GM12878 (cell line): Measurements from ENCODE around the gene PSMB7. TPM values are rescaled to one million over a fixed set of nuclear protein-coding genes. Genes with fewer than 3 reads are reported as not detected.

ENCODE experiments used
- ATAC-seq: fragments of 200-7000 bp; cut with Tn5 transposase; 3 replicates; pipeline ENCODE4 v1.9.1; 2020; ENCODE audit warnings: mild to moderate bottlenecking, moderate library complexity
- BruUV-seq: library from RNA; stranded (reverse); fragments of 400-500 nt; replicated peaks from 2 replicates; lab custom pipeline; 2021; lab: Mats Ljungman, UMichigan
- CTCF ChIA-PET: fragments of 300-600 bp; sonication (Branson Sonifier 250); formaldehyde crosslinking; extraction: SDS; loops from one replicate; lab custom pipeline; 2021; ENCODE audit warnings: inconsistent platforms; lab: Yijun Ruan, JAX
- POLR2A ChIA-PET: fragments of 350-600 bp; formaldehyde crosslinking; extraction: SDS; loops from one replicate; lab custom pipeline; 2021; ENCODE audit warnings: inconsistent platforms; lab: Charles Lee
- RAD21 ChIA-PET: fragments of 300-600 bp; sonication (Branson Sonifier 250); formaldehyde crosslinking; loops from one replicate; lab custom pipeline; 2023; ENCODE audit warnings: antibody characterized with exemption; ENCODE audit not compliant: unreplicated experiment; lab: Charles Lee
- SMC1A ChIA-PET: fragments of 300-600 bp; sonication (Branson Sonifier 250); formaldehyde crosslinking; loops from one replicate; lab custom pipeline; 2023; ENCODE audit not compliant: unreplicated experiment, uncharacterized antibody; lab: Charles Lee
- DNase-seq: peaks from one replicate; pipeline ENCODE4 v3.0.0-alpha.2; 2011; ENCODE audit warnings: low read depth, low spot score
- FAIRE-seq: peaks from 3 replicates; lab custom pipeline; 2011; peaks lifted over from hg19 to GRCh38; lab: Jason Lieb, UNC
- H2AFZ ChIP-seq: 2 replicates; pipeline ENCODE4 v1.6.0; 2011; ENCODE audit warnings: low read depth, low read length, control low read depth; ENCODE audit not compliant: control insufficient read depth
- H3K27ac ChIP-seq: 2 replicates; pipeline ENCODE4 v1.5.1; 2011; ENCODE audit warnings: control low read depth; ENCODE audit not compliant: control insufficient read depth, insufficient read depth
- H3K27me3 ChIP-seq, 2 experiments: replicated peaks in 1 of 2; 2 replicates each; pipeline versions ENCODE4 v1.6.0 to v1.6.1; 2011; ENCODE audit warnings: low read length in 1 of 2; ENCODE audit not compliant: control insufficient read depth in 2 of 2, insufficient read depth in 2 of 2
- H3K36me3 ChIP-seq, 2 experiments: 2 replicates each; pipeline ENCODE4 v1.5.1; 2011; ENCODE audit warnings: low read length in 1 of 2; ENCODE audit not compliant: control insufficient read depth in 2 of 2, insufficient read depth in 2 of 2
- H3K4me1 ChIP-seq: 2 replicates; pipeline ENCODE4 v1.6.1; 2011; ENCODE audit warnings: mild to moderate bottlenecking, low read length, moderate library complexity, mixed read lengths; ENCODE audit not compliant: control insufficient read depth, insufficient read depth
- H3K4me2 ChIP-seq: 2 replicates; pipeline ENCODE4 v1.6.0; 2011; ENCODE audit warnings: control low read depth; ENCODE audit not compliant: control insufficient read depth, insufficient read depth
- H3K4me3 ChIP-seq: fragments of 200-600 bp; sonication (generic); 2 replicates; pipeline ENCODE4 v1.5.1; 2016
- H3K79me2 ChIP-seq: 2 replicates; pipeline ENCODE4 v1.6.0; 2011; ENCODE audit warnings: low read length; ENCODE audit not compliant: control insufficient read depth, insufficient read depth
- H3K9ac ChIP-seq: 2 replicates; pipeline ENCODE4 v1.8.0; 2011; ENCODE audit warnings: low read length, control low read depth, mixed read lengths; ENCODE audit not compliant: control insufficient read depth, insufficient read depth
- H3K9me3 ChIP-seq: replicated peaks from 3 replicates; pipeline ENCODE4 v1.5.1; 2011; ENCODE audit warnings: mild to moderate bottlenecking, low read length; ENCODE audit not compliant: control insufficient read depth, insufficient read depth
- H4K20me1 ChIP-seq: 2 replicates; pipeline ENCODE4 v1.6.0; 2011; ENCODE audit not compliant: control insufficient read depth, insufficient read depth
- BCL11A ChIP-seq: IDR thresholded peaks from 2 replicates; pipeline ENCODE4 v1.6.1; 2011; ENCODE audit warnings: low read depth, low read length
- BCL3 ChIP-seq: IDR thresholded peaks from 2 replicates; pipeline ENCODE4 v1.6.1; 2011; ENCODE audit warnings: borderline replicate concordance, low read depth, mild to moderate bottlenecking, moderate library complexity, low read length; ENCODE audit not compliant: insufficient read depth, poor library complexity, severe bottlenecking
- CUX1 ChIP-seq: IDR thresholded peaks from 2 replicates; pipeline ENCODE4 v1.6.1; 2012; ENCODE audit warnings: improper control_type of control experiment, low read depth, low read length; ENCODE audit not compliant: insufficient replicate concordance
- PAX8 ChIP-seq: fragments of 450-650 bp; IDR thresholded peaks from 2 replicates; pipeline ENCODE4 v1.6.1; 2017; ENCODE audit warnings: mild to moderate bottlenecking, moderate library complexity
- POLR2A ChIP-seq: IDR thresholded peaks from 2 replicates; pipeline ENCODE4 v1.6.1; 2011; ENCODE audit warnings: low read depth, mild to moderate bottlenecking, low read length
- POLR2AphosphoS2 ChIP-seq: IDR thresholded peaks from 2 replicates; pipeline ENCODE4 v1.6.1; 2011; ENCODE audit warnings: low read depth, mild to moderate bottlenecking, low read length, improper control_type of control experiment, moderate library complexity
- POLR2AphosphoS5 ChIP-seq: IDR thresholded peaks from 2 replicates; pipeline ENCODE4 v1.6.1; 2011; ENCODE audit warnings: mild to moderate bottlenecking, low read length, inconsistent platforms
- RCOR1 ChIP-seq: conservative IDR thresholded peaks from 2 replicates; pipeline ENCODE4 v1.6.1; 2012; ENCODE audit warnings: low read depth, low read length, improper control_type of control experiment
- SIN3A ChIP-seq: IDR thresholded peaks from 2 replicates; pipeline ENCODE4 v1.6.1; 2012; ENCODE audit warnings: low read depth, low read length, improper control_type of control experiment
- SMAD5 ChIP-seq: IDR thresholded peaks from 2 replicates; pipeline ENCODE4 v1.6.1; 2016; ENCODE audit warnings: antibody characterized with exemption, low read depth
- SMC3 ChIP-seq: IDR thresholded peaks from 2 replicates; pipeline ENCODE4 v1.6.1; 2011; ENCODE audit warnings: low read length, improper control_type of control experiment, borderline replicate concordance
- ZBED1 ChIP-seq: IDR thresholded peaks from 2 replicates; pipeline ENCODE4 v1.6.1; 2016; ENCODE audit warnings: borderline replicate concordance
- WGBS: methylation state at CpG from one replicate; pipeline ENCODE4 v1.1.6; 2016; ENCODE audit warnings: low lambda C conversion rate; ENCODE audit not compliant: insufficient replicate concordance, insufficient coverage; ENCODE audit errors: missing lambda C conversion rate; 5-methylcytosine and 5-hydroxymethylcytosine counted together
- in situ Hi-C: fragments of 300-500 bp; cut with MboI; formaldehyde crosslinking; loops from 9 replicates; pipeline ENCODE4 v1.14.3; 2018; ENCODE audit warnings: mixed read lengths
- intact Hi-C: fragments of 100-400 bp; cut with micrococcal nuclease; formaldehyde crosslinking; loops from one replicate; pipeline ENCODE4 v1.14.2; 2022; ENCODE audit not compliant: unreplicated experiment
- polyA plus RNA-seq, 11 experiments: library from polyadenylated mRNA; depleted of rRNA in 4 of 11; unstranded in 6 of 11; stranded (reverse) in 5 of 11; fragments of >200 nt; fragmentation: Nextera tagmentation in 4 of 11; fragmentation: Illumina TruSeq in 1 of 11; extraction: Ambion mirVana in 4 of 11; extraction: Trizol in 1 of 11; gene quantifications; 1 replicate in 1 of 11; 2 replicates in 10 of 11; pipeline versions ENCODE4 v1.2.1 to v1.2.3, GENCODE V29; 2011 to 2016; ENCODE audit warnings: inconsistent platforms in 2 of 11, missing spikeins in 2 of 11, low read depth in 1 of 11
- total RNA-seq, 4 experiments: library from RNA; depleted of rRNA in 3 of 4; stranded (reverse); fragments of >200 nt in 3 of 4; fragmentation: Illumina TruSeq in 1 of 4; extraction: Trizol in 1 of 4; gene quantifications; 2 replicates each; pipeline versions ENCODE4 v1.2.1 to v1.2.3, GENCODE V29; 2013 to 2021
- TF ChIP-seq, protein P1 (sequence below): fragments of 450-650 bp; IDR thresholded peaks from 2 replicates; pipeline ENCODE4 v1.6.1; 2017; ENCODE audit warnings: mild to moderate bottlenecking, moderate library complexity

Gene PSMB7
- total and polyA plus RNA-seq, 10 of the 15 experiments (the other 5 are each of a cell fraction or from before 2014, with no cell fraction given) = 174 to 564 (median 268) TPM

DNA sequence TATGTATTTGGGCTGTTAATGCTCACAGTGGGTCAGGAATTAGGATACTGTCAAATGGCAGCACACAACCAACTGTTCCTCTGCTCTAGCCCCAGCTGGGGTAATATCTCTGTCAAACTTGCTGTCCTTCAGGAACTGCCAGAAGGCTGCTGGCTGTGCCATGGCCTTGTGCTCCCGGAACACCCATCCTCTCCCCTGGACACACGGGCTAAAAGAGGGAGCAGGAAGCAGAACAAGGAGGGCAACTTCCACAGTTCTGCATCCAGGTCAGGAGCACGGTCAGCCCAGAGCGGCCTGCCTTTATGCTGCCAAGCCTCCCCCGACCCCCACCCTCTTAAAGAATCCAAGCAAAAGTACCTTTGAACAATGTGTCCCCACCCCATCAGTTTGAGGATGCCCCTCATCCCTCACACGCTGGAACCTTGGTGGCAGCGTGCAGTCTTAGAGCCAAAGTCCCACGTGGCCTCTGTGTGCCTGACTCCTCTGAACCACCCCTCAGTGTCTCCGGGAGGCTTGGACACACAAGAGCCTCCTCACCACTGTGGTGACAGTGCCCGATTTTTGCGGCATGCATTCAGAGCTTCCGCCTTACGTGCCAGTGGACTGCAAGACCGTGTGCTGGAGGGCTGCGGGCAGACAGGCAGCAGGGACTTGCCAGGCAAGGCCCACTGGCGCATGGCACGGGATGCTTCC is 60.8 kb downstream of the PSMB7 start:
- Histone ChIP-seq H3K27me3 (no peaks in the 10 kb centered on the region), H3K36me3 (peaks cover 35 to 49% of the 10 kb centered on the region in 2 experiments), H3K4me1 (no peaks in the 10 kb centered on the region), H4K20me1 (0 out of 2 replicates have a peak, but pooled peaks cover 22% of the 10 kb centered on the region), H3K79me2 (peaks cover 3% of the 10 kb centered on the region), H3K27ac (no peak overlapping the region), H3K9me3 (no peaks in the 10 kb centered on the region), H3K4me2 (no peak overlapping the region), H3K9ac (no peak overlapping the region), H3K4me3 (no peak overlapping the region), H2AFZ (no peak overlapping the region)
- SMC1A ChIA-PET = no interaction called here
- ATAC-seq (no peak), DNase-seq (no peak), FAIRE-seq (no peak)
- CTCF ChIA-PET = no interaction called here
- POLR2A ChIA-PET = no interaction called here
- in situ Hi-C loops (no loop called here), intact Hi-C loops (loop anchor here (10.0 kb wide), 2 partner anchors 230 to 390 kb away; no protein-coding TSS in a partner anchor)
- TF ChIP-seq POLR2AphosphoS5 (peak; percentile 61), RCOR1 (no peak), POLR2A (peak; percentile 87), PAX8 (no peak), SMC3 (no peak), BCL11A (no peak), BCL3 (peak; percentile 6), SIN3A (no peak), SMAD5 (no peak), CUX1 (no peak), POLR2AphosphoS2 (peak; percentile 83), ZBED1 (peak; percentile 27; the same call in 1 of the 2 replicates)
- TF ChIP-seq, protein P1, sequence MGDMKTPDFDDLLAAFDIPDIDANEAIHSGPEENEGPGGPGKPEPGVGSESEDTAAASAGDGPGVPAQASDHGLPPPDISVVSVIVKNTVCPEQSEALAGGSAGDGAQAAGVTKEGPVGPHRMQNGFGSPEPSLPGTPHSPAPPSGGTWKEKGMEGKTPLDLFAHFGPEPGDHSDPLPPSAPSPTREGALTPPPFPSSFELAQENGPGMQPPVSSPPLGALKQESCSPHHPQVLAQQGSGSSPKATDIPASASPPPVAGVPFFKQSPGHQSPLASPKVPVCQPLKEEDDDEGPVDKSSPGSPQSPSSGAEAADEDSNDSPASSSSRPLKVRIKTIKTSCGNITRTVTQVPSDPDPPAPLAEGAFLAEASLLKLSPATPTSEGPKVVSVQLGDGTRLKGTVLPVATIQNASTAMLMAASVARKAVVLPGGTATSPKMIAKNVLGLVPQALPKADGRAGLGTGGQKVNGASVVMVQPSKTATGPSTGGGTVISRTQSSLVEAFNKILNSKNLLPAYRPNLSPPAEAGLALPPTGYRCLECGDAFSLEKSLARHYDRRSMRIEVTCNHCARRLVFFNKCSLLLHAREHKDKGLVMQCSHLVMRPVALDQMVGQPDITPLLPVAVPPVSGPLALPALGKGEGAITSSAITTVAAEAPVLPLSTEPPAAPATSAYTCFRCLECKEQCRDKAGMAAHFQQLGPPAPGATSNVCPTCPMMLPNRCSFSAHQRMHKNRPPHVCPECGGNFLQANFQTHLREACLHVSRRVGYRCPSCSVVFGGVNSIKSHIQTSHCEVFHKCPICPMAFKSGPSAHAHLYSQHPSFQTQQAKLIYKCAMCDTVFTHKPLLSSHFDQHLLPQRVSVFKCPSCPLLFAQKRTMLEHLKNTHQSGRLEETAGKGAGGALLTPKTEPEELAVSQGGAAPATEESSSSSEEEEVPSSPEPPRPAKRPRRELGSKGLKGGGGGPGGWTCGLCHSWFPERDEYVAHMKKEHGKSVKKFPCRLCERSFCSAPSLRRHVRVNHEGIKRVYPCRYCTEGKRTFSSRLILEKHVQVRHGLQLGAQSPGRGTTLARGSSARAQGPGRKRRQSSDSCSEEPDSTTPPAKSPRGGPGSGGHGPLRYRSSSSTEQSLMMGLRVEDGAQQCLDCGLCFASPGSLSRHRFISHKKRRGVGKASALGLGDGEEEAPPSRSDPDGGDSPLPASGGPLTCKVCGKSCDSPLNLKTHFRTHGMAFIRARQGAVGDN = 0 out of 2 replicates have a peak, but pooled peaks have one; percentile 13
- no TSS peak for BruUV-seq
- WGBS = 96% methylated on average over 17 of the region's 17 CpGs
- RAD21 ChIA-PET = no interaction called here
